NCI-H748 (cell line): Measurements from ENCODE around the gene SLC12A3.

Experiments
- DNase-seq: peaks from one replicate; lab custom pipeline; 2025; ENCODE audit not compliant: unreplicated experiment; lab: John Stamatoyannopoulos, UW

SLC12A3 gene

GRCh38 chr16:56864960-56865359, at the start of gene SLC12A3:
TSS of gene SLC12A3 (plus strand) at chr16:56865207. CDS start at chr16:56865236, 29 bp downstream.
- no peak for DNase-seq

- no peak for DNase-seq
Measured at GRCh38 chr16:56815721-56816120, 49.3 kb upstream of the SLC12A3 start.

- no peak for DNase-seq
Measured at GRCh38 chr16:56817056-56817455, 48.0 kb upstream of the SLC12A3 start.

- no peak for DNase-seq
Measured at GRCh38 chr16:56817938-56818337, 47.1 kb upstream of the SLC12A3 start.

- DNase-seq, result no peak
Measured at GRCh38 chr16:56823081-56823733, 41.8 kb upstream of the SLC12A3 start.

GRCh38 chr16:56824331-56824730, 40.7 kb upstream of the SLC12A3 start:
- DNase-seq, result no peak

- DNase-seq, result no peak
Measured at GRCh38 chr16:56824804-56825203, 40.2 kb upstream of the SLC12A3 start.

GRCh38 chr16:56825826-56826225, 39.2 kb upstream of the SLC12A3 start:
- DNase-seq, result no peak

- DNase-seq, result no peak
Measured at GRCh38 chr16:56828647-56829046, 36.4 kb upstream of the SLC12A3 start.

- no peak for DNase-seq
Measured at GRCh38 chr16:56830669-56831068, 34.3 kb upstream of the SLC12A3 start.

GRCh38 chr16:56832768-56833167, 32.2 kb upstream of the SLC12A3 start:
- DNase-seq, result no peak

- DNase-seq, result no peak
Measured at GRCh38 chr16:56833243-56833970, 31.6 kb upstream of the SLC12A3 start.

- no peak for DNase-seq
Measured at GRCh38 chr16:56835320-56835719, 29.7 kb upstream of the SLC12A3 start.

- DNase-seq, result no peak
Measured at GRCh38 chr16:56836410-56837230, 28.4 kb upstream of the SLC12A3 start.

GRCh38 chr16:56838622-56839337, 26.2 kb upstream of the SLC12A3 start:
- no peak for DNase-seq

GRCh38 chr16:56841233-56841632, 23.8 kb upstream of the SLC12A3 start:
- DNase-seq, result no peak

- DNase-seq, result no peak
Measured at GRCh38 chr16:56841659-56842058, 23.3 kb upstream of the SLC12A3 start.

GRCh38 chr16:56842133-56842532, 22.9 kb upstream of the SLC12A3 start:
- no peak for DNase-seq

- DNase-seq, result no peak
Measured at GRCh38 chr16:56844056-56844455, 21.0 kb upstream of the SLC12A3 start.

- DNase-seq, result no peak
Measured at GRCh38 chr16:56847173-56847910, 17.7 kb upstream of the SLC12A3 start.
